Aorta (tissue), 5 donors: Measurements from ENCODE around the gene ARHGEF17. TPM values are rescaled to one million over a fixed set of nuclear protein-coding genes. Genes with fewer than 3 reads are reported as not detected.

ENCODE experiments used
- ATAC-seq: fragments of 200-7000 bp; cut with Tn5 transposase; one replicate; pipeline ENCODE4 v1.9.1; 2022; ENCODE audit warnings: moderate library complexity; ENCODE audit not compliant: low FRiP score
- DNase-seq, 2 donors: peaks; one replicate each; pipeline ENCODE4 v3.0.0-alpha.2; 2020
- H3K27ac ChIP-seq, 2 donors: one replicate each; pipeline ENCODE4 v1.5.1; 2013; ENCODE audit warnings: low read length in 2 of 2, mild to moderate bottlenecking in 2 of 2, moderate library complexity in 2 of 2, control low read depth in 1 of 2, inconsistent platforms in 1 of 2, low read depth in 1 of 2
- H3K27me3 ChIP-seq, 2 donors: one replicate each; pipeline ENCODE4 v1.6.1; 2013; ENCODE audit warnings: control low read depth in 1 of 2, low read length in 1 of 2, mild to moderate bottlenecking in 1 of 2, moderate library complexity in 1 of 2; ENCODE audit not compliant: insufficient read depth in 2 of 2, control insufficient read depth in 1 of 2
- H3K36me3 ChIP-seq, 2 donors: one replicate each; pipeline ENCODE4 v1.6.1; 2013; ENCODE audit warnings: control low read depth in 1 of 2, low read length in 1 of 2, mild to moderate bottlenecking in 1 of 2; ENCODE audit not compliant: insufficient read depth in 2 of 2, control insufficient read depth in 1 of 2
- H3K4me1 ChIP-seq, 2 donors: one replicate each; pipeline ENCODE4 v1.6.1; 2013; ENCODE audit warnings: low read length in 2 of 2, control low read depth in 1 of 2, mild to moderate bottlenecking in 1 of 2, moderate library complexity in 1 of 2; ENCODE audit not compliant: insufficient read depth in 2 of 2, control insufficient read depth in 1 of 2
- H3K4me3 ChIP-seq, 2 donors: one replicate each; pipeline ENCODE4 v1.5.1; 2013; ENCODE audit warnings: low read length in 2 of 2, control low read depth in 1 of 2, mild to moderate bottlenecking in 1 of 2
- H3K9me3 ChIP-seq: one replicate; pipeline ENCODE4 v1.6.1; 2013; ENCODE audit warnings: mild to moderate bottlenecking, low read length; ENCODE audit not compliant: control insufficient read depth
- WGBS, 2 donors: extraction: QIAGEN DNeasy Blood & Tissue Kit; methylation state at CpG; one replicate each; pipeline ENCODE4 v1.1.7; 2013; 5-methylcytosine and 5-hydroxymethylcytosine counted together
- intact Hi-C, 2 donors: fragments of 100-400 bp; cut with DNase I; formaldehyde crosslinking; loops; one replicate each; pipeline versions ENCODE4 v1.14.2 to v1.15.0; 2022
- polyA plus RNA-seq, 2 donors: library from polyadenylated mRNA; stranded (reverse); fragments of 200-250 nt; gene quantifications; one replicate each; pipeline ENCODE4 v1.2.3, GENCODE V29; 2013
- total RNA-seq, 2 donors: library from RNA; stranded (reverse); fragmentation: NEBNext Ultra II Directional; extraction: Animal tissue kit (Norgen Biotek cat#: 25700); gene quantifications; one replicate each; pipeline ENCODE4 v1.2.1, GENCODE V29; 2021
- donor health status: healthy with polysubstance abuse.
- donor health status: Bipolar disorder and iron deficiency.
- donor health status: DM: no; HTN: no; CAD: no.
- donor health status: DM: no; HTN: no; CAD: no.
- donor health status: DM: yes; HTN: yes; CAD: no.

The ARHGEF17 gene
- total and polyA plus RNA-seq, 4 donors, result 20.5 to 201 (median 170) TPM

- H3K36me3 ChIP-seq, result peaks cover 0 to 6% of the 10 kb centered on the region in 2 donors
- H3K27me3 ChIP-seq, result no peaks in the 10 kb centered on the region
- intact Hi-C loops, result no loop called here
- H3K4me1 ChIP-seq, result peaks cover 0 to 1% of the 10 kb centered on the region in 2 donors
- H3K4me3 ChIP-seq, result no peak overlapping the region
- H3K27ac ChIP-seq, result no peak overlapping the region
- ATAC-seq (no peak), DNase-seq (no peak)
- WGBS, 2 donors, result 85 to 92% methylated on average over 2 of the region's 2 CpGs
- no peaks in the 10 kb centered on the region for H3K9me3 ChIP-seq
These were observed 103.0 kb downstream of the ARHGEF17 start for GRCh38 chr11:73411031-73411430.

- no peak for ATAC-seq
- H3K9me3 ChIP-seq, result no peaks in the 10 kb centered on the region
- 31 to 41% methylated on average over 3 of the region's 3 CpGs for whole genome bisulfite sequencing, 2 donors
- peaks cover 0 to 1% of the 10 kb centered on the region in 2 donors for H3K4me1 ChIP-seq
- intact Hi-C loops, result no loop called here
- peaks cover 0 to 5% of the 10 kb centered on the region in 2 donors for H3K36me3 ChIP-seq
- no peak overlapping the region for H3K27ac ChIP-seq
- no peak overlapping the region for H3K4me3 ChIP-seq
- H3K27me3 ChIP-seq, result no peaks in the 10 kb centered on the region
- DNase-seq, result no peak
These were observed 104.2 kb downstream of the ARHGEF17 start for GRCh38 chr11:73412308-73412707.

GRCh38 chr11:73413256-73413655 is 105.2 kb downstream of the ARHGEF17 start:
- Histone ChIP-seq H3K36me3 (peaks cover 0 to 4% of the 10 kb centered on the region in 2 donors), H3K4me1 (peaks cover 0 to 1% of the 10 kb centered on the region in 2 donors), H3K27ac (no peak overlapping the region), H3K4me3 (no peak overlapping the region), H3K9me3 (no peaks in the 10 kb centered on the region), H3K27me3 (no peaks in the 10 kb centered on the region)
- no peak for DNase-seq
- no peak for ATAC-seq
- 94 to 95% methylated on average over 2 of the region's 2 CpGs for WGBS, 2 donors
- intact Hi-C loops, result no loop called here

DNA sequence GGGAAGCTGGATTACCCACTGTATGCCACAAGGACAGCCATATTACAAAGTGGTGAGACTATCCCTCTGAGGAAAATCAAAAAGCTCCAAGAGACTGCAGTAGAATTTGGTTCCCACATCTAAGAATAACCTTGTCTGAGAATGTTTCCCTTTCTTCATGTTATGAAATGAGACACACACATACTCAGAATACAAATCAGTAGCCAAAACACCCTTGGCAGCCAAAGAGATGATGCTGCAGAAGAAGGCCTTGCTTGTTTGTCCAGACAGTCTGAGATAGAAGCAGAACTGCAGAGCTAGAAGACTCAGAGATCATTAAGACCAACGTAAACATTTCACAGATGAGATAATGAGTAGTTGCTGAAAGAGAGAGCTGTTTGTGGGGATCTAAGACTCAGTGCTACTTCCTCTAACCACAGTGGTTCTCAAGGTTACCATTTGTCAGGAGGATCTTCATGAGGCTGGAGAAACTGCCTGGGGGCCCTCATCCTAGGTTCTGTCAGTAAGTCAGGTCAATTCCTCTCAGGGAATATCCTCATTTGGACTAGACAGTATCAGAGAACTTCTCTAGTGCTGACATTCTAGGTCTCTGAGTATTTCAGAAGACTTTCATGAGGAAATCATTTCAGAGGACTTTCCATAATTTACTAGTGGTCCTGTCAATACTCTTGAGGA is 107.0 kb downstream of the ARHGEF17 start:
- no peak for DNase-seq
- intact Hi-C loops, result no loop called here
- peak overlapping the region in 1 of 2 donors; percentile 25 for H3K27ac ChIP-seq

GRCh38 chr11:73415854-73416615 is 108.0 kb downstream of the ARHGEF17 start:
- H3K36me3 ChIP-seq, result no peaks in the 10 kb centered on the region
- H3K27me3 ChIP-seq, result no peaks in the 10 kb centered on the region
- H3K4me3 ChIP-seq, result no peak overlapping the region
- intact Hi-C loops, result no loop called here
- 84 to 91% methylated on average over 4 of the region's 4 CpGs for WGBS, 2 donors
- DNase-seq (no peak), ATAC-seq (no peak)
- peaks cover 0 to 1% of the 10 kb centered on the region in 2 donors for H3K4me1 ChIP-seq
- no peaks in the 10 kb centered on the region for H3K9me3 ChIP-seq
- H3K27ac ChIP-seq, result no peak overlapping the region

More for the DNA sequence above, 107.0 kb downstream of the ARHGEF17 start:
- Histone ChIP-seq H3K9me3 (no peaks in the 10 kb centered on the region), H3K36me3 (no peaks in the 10 kb centered on the region), H3K4me1 (peaks cover 0 to 1% of the 10 kb centered on the region in 2 donors), H3K4me3 (no peak overlapping the region), H3K27me3 (no peaks in the 10 kb centered on the region)
- 62 to 65% methylated on average over 1 of the region's 1 CpG for WGBS, 2 donors
- ATAC-seq, result no peak

DNA sequence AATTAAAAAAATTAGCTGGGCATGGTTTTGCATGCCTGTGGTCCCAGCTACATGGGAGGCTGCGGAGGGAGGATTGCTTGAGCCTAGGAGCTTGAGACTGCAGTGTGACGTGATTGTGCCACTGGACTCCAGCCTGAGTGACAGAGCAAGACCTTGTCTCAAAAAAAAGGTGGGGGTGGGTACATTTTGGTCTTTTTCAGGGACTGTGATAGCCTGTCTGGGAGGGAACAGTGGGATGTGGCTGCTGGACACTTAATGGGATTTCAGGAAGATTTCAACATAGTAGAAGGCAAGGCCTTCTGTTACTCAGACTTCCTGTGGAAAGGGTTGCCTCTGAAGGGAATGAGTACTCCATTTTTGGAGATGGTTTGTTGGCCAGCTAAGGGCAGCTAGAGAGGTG is 108.7 kb downstream of the ARHGEF17 start:
- Histone ChIP-seq H3K36me3 (no peaks in the 10 kb centered on the region), H3K9me3 (no peaks in the 10 kb centered on the region), H3K27ac (no peak overlapping the region), H3K4me1 (peaks cover 0 to 1% of the 10 kb centered on the region in 2 donors), H3K4me3 (no peak overlapping the region), H3K27me3 (no peaks in the 10 kb centered on the region)
- ATAC-seq (no peak), DNase-seq (no peak)
- intact Hi-C loops, result no loop called here
- 97 to 100% methylated on average over 2 of the region's 2 CpGs for WGBS, 2 donors

Other genes starting within 250 kb of the ARHGEF17 start
- gene FCHSD2, start 166.0 kb upstream of the ARHGEF17 start, total RNA-seq, result 100 to 1,000 TPM in 1 of 2 donors, 10 to 100 TPM in 1; 84.4 to 107 TPM
- gene FCHSD2, start 166.0 kb upstream of the ARHGEF17 start, polyA plus RNA-seq, result 10 to 100 TPM; 34.4 to 39.9 TPM
- gene P2RY2, start 90.0 kb upstream of the ARHGEF17 start, total RNA-seq, result 1 to 10 TPM; 2.9 to 3.9 TPM
- under 1 TPM; 0.50 to 0.54 TPM for gene P2RY2, start 90.0 kb upstream of the ARHGEF17 start, polyA plus RNA-seq
- 10 to 100 TPM in 1 of 2 donors, 1 to 10 TPM in 1; 6.1 to 12.0 TPM for gene P2RY6, start 35.9 kb upstream of the ARHGEF17 start, total RNA-seq
- 1 to 10 TPM; 2.5 to 4.4 TPM for gene P2RY6, start 35.9 kb upstream of the ARHGEF17 start, polyA plus RNA-seq
- 10 to 100 TPM; 11.5 to 13.2 TPM for gene RELT, start 68.1 kb downstream of the ARHGEF17 start, total RNA-seq
- 1 to 10 TPM; 1.1 to 1.3 TPM for gene RELT, start 68.1 kb downstream of the ARHGEF17 start, polyA plus RNA-seq